Naive B cell (primary cell): Measurements from ENCODE around the gene IL1RN. TPM values are rescaled to one million over a fixed set of nuclear protein-coding genes. Genes with fewer than 3 reads are reported as not detected.
A peak's percentile ranks its signal among the peaks of the same experiment; 100 is the strongest.

Experiments
- ATAC-seq, 2 donors: fragments of 150-1000 bp; cut with Tn5 transposase; 2 replicates each; pipeline ENCODE4 v1.10.0; 2021; ENCODE audit warnings: low read depth in 2 of 2, mild to moderate bottlenecking in 2 of 2, moderate library complexity in 2 of 2
- DNase-seq: peaks from one replicate; pipeline ENCODE4 v3.0.0; 2022
- H3K27ac Mint-ChIP-seq, 6 donors: one replicate each; pipeline ENCODE4 v1.8.0; 2020 to 2022; ENCODE audit warnings: mild to moderate bottlenecking in 6 of 6, mixed read lengths in 6 of 6, moderate library complexity in 5 of 6, inconsistent platforms in 2 of 6
- H3K27me3 Mint-ChIP-seq, 3 donors: one replicate each; pipeline ENCODE4 v1.8.0; 2021 to 2022; ENCODE audit warnings: mixed read lengths in 3 of 3, mild to moderate bottlenecking in 1 of 3
- H3K36me3 Mint-ChIP-seq, 2 donors: one replicate each; pipeline ENCODE4 v1.8.0; 2020 to 2022; ENCODE audit warnings: mixed read lengths in 2 of 2, inconsistent platforms in 1 of 2, mild to moderate bottlenecking in 1 of 2
- H3K4me1 Mint-ChIP-seq, 3 donors: one replicate each; pipeline ENCODE4 v1.8.0; 2020 to 2022; ENCODE audit warnings: mixed read lengths in 3 of 3, inconsistent platforms in 1 of 3, mild to moderate bottlenecking in 1 of 3, moderate library complexity in 1 of 3
- H3K4me3 Mint-ChIP-seq, 8 donors: one replicate each; pipeline ENCODE4 v1.8.0; 2020 to 2022; ENCODE audit warnings: mild to moderate bottlenecking in 8 of 8, mixed read lengths in 8 of 8, moderate library complexity in 8 of 8, inconsistent platforms in 2 of 8
- H3K9me3 Mint-ChIP-seq, 7 donors: one replicate each; pipeline ENCODE4 v1.8.0; 2020 to 2022; ENCODE audit warnings: mixed read lengths in 7 of 7, mild to moderate bottlenecking in 5 of 7, inconsistent platforms in 2 of 7, moderate library complexity in 1 of 7
- polyA plus RNA-seq, 6 donors: library from polyadenylated mRNA; unstranded; fragments of 300-500 nt; fragmentation: Illumina TruSeq; gene quantifications; one replicate each; pipeline ENCODE4 v1.2.3, GENCODE V29; 2021; ENCODE audit warnings: low read depth in 6 of 6

Gene IL1RN
- polyA plus RNA-seq, 6 donors from 2014 or later, result 0.14 to 0.29 TPM; not detected in 4

DNA sequence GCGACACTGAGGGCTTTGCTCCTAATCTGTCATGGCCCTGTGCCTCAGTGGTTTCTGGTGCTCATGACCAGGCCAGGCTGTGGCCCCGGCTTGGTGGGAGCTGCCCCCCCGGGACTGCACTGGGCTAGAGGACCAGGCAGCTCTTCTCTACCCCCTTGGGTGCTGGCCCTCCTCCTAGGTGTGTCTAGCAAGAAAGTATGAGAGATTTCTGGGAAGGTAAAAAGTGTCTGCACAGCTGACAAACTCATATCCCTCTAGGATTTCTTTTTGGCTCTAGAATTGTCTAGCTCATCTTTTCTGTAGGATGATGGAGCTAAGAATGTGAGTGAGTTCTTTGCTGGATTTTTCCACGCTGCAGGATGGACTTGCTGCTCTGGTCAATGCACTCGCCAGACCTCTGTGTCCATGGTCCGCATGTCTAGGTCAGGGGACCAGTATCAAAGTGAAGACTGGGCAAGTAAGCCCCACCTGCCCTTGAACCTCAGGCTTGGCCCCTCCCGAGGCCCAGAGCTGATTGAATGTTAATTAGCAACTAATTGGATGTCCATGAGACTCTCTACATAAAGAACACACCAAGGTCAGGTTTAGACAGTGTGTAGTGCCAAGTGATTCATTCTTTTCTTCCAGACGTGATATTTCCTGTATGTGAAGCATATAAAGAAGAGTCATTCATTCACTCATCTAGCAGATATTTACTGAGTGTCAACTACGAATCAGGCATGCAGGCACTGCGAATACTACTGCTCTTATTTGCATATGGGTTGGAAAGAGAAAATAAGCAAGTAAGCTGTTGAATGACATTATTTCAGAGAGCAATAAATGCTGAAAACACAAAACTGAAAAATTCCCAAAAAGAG is 30.7 kb downstream of the IL1RN start:
- Mint-ChIP-seq H3K4me3 (peak overlapping the region; percentile 82 to 95 (median 89)), H3K9me3 (no peaks in the 10 kb centered on the region), H3K27me3 (no peaks in the 10 kb centered on the region), H3K27ac (peak overlapping the region in 4 of 6 donors; percentile 59 to 89 (median 72)), H3K36me3 (peaks cover 0 to 4% of the 10 kb centered on the region in 2 donors), H3K4me1 (peaks cover 17 to 24% (median 19%) of the 10 kb centered on the region in 3 donors)
- ATAC-seq (no peak), DNase-seq (no peak)

GRCh38 chr2:113158884-113159553 is 31.6 kb downstream of the IL1RN start:
- ATAC-seq (no peak), DNase-seq (no peak)
- Mint-ChIP-seq H3K27me3 (no peaks in the 10 kb centered on the region), H3K36me3 (peaks cover 0 to 4% of the 10 kb centered on the region in 2 donors), H3K9me3 (no peaks in the 10 kb centered on the region), H3K4me1 (peaks cover 18 to 24% (median 20%) of the 10 kb centered on the region in 3 donors), H3K4me3 (peak overlapping the region in 3 of 8 donors; percentile 87 to 95 (median 91)), H3K27ac (peak overlapping the region in 1 of 6 donors; percentile 70)

GRCh38 chr2:113160248-113160647 is 32.9 kb downstream of the IL1RN start:
- no peak overlapping the region for H3K27ac Mint-ChIP-seq
- H3K4me3 Mint-ChIP-seq, result peak overlapping the region in 1 of 8 donors; percentile 7
- peaks cover 26 to 33% (median 30%) of the 10 kb centered on the region in 3 donors for H3K4me1 Mint-ChIP-seq
- H3K27me3 Mint-ChIP-seq, result no peaks in the 10 kb centered on the region
- H3K9me3 Mint-ChIP-seq, result no peaks in the 10 kb centered on the region
- no peak for ATAC-seq
- peaks cover 0 to 4% of the 10 kb centered on the region in 2 donors for H3K36me3 Mint-ChIP-seq
- DNase-seq, result no peak

- Mint-ChIP-seq H3K4me3 (no peak overlapping the region), H3K4me1 (peaks cover 26 to 33% (median 30%) of the 10 kb centered on the region in 3 donors)
Observed at GRCh38 chr2:113160962-113161361, 33.6 kb downstream of the IL1RN start.

DNA sequence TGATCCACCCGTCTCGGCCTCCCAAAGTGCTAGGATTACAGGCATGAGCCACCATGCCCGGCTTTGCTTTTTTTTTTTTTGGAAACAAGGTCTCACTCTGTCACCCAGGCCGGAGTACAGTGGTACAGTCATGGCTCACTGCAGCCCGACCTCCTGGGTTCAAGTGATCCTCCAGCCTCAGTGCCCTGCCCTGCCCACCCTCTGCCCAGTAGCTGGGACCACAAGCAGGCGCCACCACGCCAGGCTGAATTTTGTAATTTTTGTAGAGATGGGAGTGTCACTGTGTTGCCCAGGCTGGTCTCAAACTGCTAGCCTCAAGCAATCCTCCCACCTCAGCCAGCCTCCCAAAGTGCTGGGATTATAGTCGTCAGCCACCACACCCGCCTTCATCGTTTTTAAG is 34.8 kb downstream of the IL1RN start:
- Mint-ChIP-seq H3K27me3 (no peaks in the 10 kb centered on the region), H3K9me3 (no peaks in the 10 kb centered on the region), H3K4me1 (peaks cover 28 to 36% (median 31%) of the 10 kb centered on the region in 3 donors), H3K4me3 (no peak overlapping the region), H3K27ac (no peak overlapping the region), H3K36me3 (peaks cover 0 to 4% of the 10 kb centered on the region in 2 donors)
- ATAC-seq (no peak), DNase-seq (no peak)

More at GRCh38 chr2:113160962-113161361, 33.6 kb downstream of the IL1RN start:
- Mint-ChIP-seq H3K9me3 (no peaks in the 10 kb centered on the region), H3K27ac (no peak overlapping the region), H3K36me3 (peaks cover 0 to 4% of the 10 kb centered on the region in 2 donors), H3K27me3 (no peaks in the 10 kb centered on the region)
- DNase-seq (no peak), ATAC-seq (no peak)

- no peaks in the 10 kb centered on the region for H3K9me3 Mint-ChIP-seq
- H3K27ac Mint-ChIP-seq, result peak overlapping the region in 1 of 6 donors; percentile 8
- no peaks in the 10 kb centered on the region for H3K27me3 Mint-ChIP-seq
- ATAC-seq, result no peak
- H3K4me1 Mint-ChIP-seq, result peaks cover 25 to 39% (median 33%) of the 10 kb centered on the region in 3 donors
- no peak for DNase-seq
- no peak overlapping the region for H3K4me3 Mint-ChIP-seq
- peaks cover 0 to 4% of the 10 kb centered on the region in 2 donors for H3K36me3 Mint-ChIP-seq
Observed at GRCh38 chr2:113162869-113163268, 35.5 kb downstream of the IL1RN start.

DNA sequence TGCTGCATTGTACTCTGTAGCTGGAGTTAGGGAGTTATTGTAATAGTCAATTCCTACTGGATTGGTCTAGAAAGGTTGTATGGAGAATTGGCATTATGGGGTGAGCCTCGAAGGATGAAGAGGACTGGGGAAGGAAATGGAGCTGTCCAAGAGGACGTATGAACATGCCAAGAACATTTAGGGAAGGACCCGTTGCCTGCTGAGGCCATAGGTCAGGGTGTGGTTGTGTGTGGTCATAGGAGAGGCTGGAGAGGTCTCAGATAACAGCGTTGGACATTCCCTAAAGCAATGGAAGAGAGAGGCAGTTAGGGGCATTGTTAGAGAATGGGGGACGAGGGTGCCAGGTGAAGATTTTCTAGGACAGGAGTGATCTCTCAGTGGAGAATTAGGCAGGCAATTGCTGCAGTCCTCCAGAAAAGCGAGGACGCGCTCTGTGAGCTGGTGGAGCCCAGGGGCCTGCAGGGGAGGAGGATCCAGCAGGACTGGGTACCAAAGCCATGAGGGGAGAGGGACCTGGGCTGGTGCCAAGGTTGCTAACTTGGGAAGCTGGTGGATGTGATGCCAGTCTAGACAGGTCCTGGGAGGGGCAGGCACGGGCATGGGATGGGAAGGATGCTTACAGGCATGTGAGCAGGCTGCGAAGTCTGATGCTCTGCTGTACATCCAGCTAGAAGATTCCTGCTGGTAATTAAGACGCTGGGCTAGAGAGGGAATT is 37.0 kb downstream of the IL1RN start:
- Mint-ChIP-seq H3K27me3 (no peaks in the 10 kb centered on the region), H3K4me3 (peak overlapping the region in 1 of 8 donors; percentile 4), H3K4me1 (peaks cover 28 to 45% (median 40%) of the 10 kb centered on the region in 3 donors), H3K9me3 (no peaks in the 10 kb centered on the region), H3K27ac (peak overlapping the region in 1 of 6 donors; percentile 64), H3K36me3 (peaks cover 0 to 4% of the 10 kb centered on the region in 2 donors)
- ATAC-seq (no peak), DNase-seq (no peak)

GRCh38 chr2:113164930-113165585 is 37.7 kb downstream of the IL1RN start:
- Mint-ChIP-seq H3K4me1 (peaks cover 34 to 51% (median 46%) of the 10 kb centered on the region in 3 donors), H3K4me3 (no peak overlapping the region), H3K9me3 (no peaks in the 10 kb centered on the region), H3K36me3 (peaks cover 0 to 4% of the 10 kb centered on the region in 2 donors), H3K27ac (peak overlapping the region in 1 of 6 donors; percentile 64), H3K27me3 (no peaks in the 10 kb centered on the region)
- no peak for DNase-seq
- ATAC-seq, result no peak

GRCh38 chr2:113166187-113166645 is 38.8 kb downstream of the IL1RN start:
- DNase-seq (no peak), ATAC-seq (no peak)
- Mint-ChIP-seq H3K9me3 (no peaks in the 10 kb centered on the region), H3K4me1 (peaks cover 37 to 57% (median 52%) of the 10 kb centered on the region in 3 donors), H3K36me3 (peaks cover 0 to 6% of the 10 kb centered on the region in 2 donors), H3K27ac (peak overlapping the region in 1 of 6 donors; percentile 59), H3K27me3 (no peaks in the 10 kb centered on the region), H3K4me3 (no peak overlapping the region)

DNA sequence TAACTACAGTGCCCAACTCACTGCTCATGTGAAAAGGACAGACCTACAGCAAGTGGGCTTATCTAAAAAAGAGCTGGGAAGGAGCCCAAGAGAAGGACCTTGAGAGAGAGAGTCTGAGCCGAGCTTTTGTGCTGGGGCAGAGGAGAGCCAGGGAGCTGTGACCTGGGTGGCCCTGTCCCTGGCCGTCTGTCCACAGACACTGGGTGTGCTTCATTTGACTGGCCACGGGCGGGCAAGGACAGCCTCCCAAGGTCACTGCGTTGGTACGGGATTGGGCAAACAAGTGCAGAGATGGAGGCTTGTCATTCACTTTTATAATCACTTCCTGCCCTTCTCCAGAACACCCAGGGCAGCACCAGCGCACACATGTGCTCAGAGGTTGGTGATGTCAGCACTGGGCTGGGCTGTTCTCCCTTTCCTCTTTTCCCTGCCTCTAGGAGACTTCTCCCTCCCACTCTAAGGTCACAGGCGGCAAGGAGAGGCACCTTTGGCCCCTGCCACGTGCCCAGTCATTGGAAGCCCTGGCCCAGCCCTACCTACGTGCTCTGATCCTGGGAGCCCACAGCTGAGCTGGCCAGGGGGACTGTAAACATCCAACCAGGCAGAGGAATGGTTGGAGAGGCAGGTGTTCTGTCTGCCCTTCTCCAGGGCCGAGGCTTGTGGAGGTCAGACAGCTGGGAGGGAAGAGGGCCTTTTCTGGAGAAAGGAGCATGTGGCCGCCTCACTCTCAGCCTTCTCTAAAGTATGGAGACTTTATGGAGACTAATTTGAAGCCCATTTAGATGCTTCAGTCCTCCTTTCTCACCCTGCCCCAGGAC is 39.9 kb downstream of the IL1RN start:
- ATAC-seq (no peak), DNase-seq (no peak)
- H3K4me3 Mint-ChIP-seq, result no peak overlapping the region
- H3K9me3 Mint-ChIP-seq, result no peaks in the 10 kb centered on the region
- peaks cover 0 to 8% of the 10 kb centered on the region in 2 donors for H3K36me3 Mint-ChIP-seq
- peaks cover 45 to 68% (median 63%) of the 10 kb centered on the region in 3 donors for H3K4me1 Mint-ChIP-seq
- H3K27me3 Mint-ChIP-seq, result no peaks in the 10 kb centered on the region
- H3K27ac Mint-ChIP-seq, result peak overlapping the region; percentile 18 to 83 (median 66)

- H3K36me3 Mint-ChIP-seq, result peaks cover 0 to 5% of the 10 kb centered on the region in 2 donors
- H3K27ac Mint-ChIP-seq, result peak overlapping the region in 4 of 6 donors; percentile 33 to 82 (median 72)
- peaks cover 51 to 68% (median 64%) of the 10 kb centered on the region in 3 donors for H3K4me1 Mint-ChIP-seq
- no peak for ATAC-seq
- H3K27me3 Mint-ChIP-seq, result no peaks in the 10 kb centered on the region
- H3K9me3 Mint-ChIP-seq, result no peaks in the 10 kb centered on the region
- no peak for DNase-seq
- H3K4me3 Mint-ChIP-seq, result peak overlapping the region in 3 of 8 donors; percentile 8 to 53 (median 36)
Observed at GRCh38 chr2:113167962-113168340, 40.6 kb downstream of the IL1RN start.

- Mint-ChIP-seq H3K9me3 (no peaks in the 10 kb centered on the region), H3K4me3 (peak overlapping the region in 7 of 8 donors; percentile 10 to 77 (median 58)), H3K4me1 (peaks cover 61 to 77% (median 73%) of the 10 kb centered on the region in 3 donors), H3K27me3 (no peaks in the 10 kb centered on the region), H3K27ac (peak overlapping the region; percentile 73 to 92 (median 83)), H3K36me3 (peaks cover 0 to 4% of the 10 kb centered on the region in 2 donors)
- DNase-seq, result peak; percentile 56
- peak; percentile 71 to 72 for ATAC-seq
Observed at GRCh38 chr2:113169002-113169530, 41.7 kb downstream of the IL1RN start.
